ENCODE results near the gene KCNAB3. TPM values are rescaled to one million over a fixed set of nuclear protein-coding genes. Genes with fewer than 3 reads are reported as not detected.

KCNAB3 gene
- total RNA-seq, 1 donor, result under 0.01 TPM

DNA sequence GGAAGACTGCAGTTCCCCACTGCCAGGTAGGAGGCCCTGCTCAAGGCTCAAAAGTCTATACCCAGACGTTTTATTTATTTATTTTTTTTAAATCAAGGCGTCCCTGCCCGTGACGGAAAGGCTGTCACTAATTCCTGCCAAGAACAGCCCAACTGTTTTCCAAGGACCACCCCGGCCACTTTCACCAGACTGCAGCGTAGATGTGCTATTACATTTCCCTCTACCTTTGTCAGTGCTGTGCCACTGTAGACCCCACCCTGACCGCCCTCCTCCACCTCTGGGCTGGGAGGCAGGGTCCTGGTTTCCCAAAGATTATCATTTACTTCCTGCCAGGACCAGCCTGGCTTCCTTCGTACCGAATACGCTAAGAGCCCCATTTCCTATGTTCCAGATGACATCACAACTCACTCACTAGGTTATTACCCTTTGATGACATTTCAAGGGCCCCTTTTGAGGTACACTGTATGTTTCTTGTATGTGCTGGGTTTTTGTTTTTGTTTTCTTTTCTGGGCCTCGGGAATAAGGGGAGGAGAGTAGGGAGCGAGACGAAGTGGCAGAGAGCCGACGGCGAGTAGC is 7.3 kb downstream of the KCNAB3 start:
- Histone ChIP-seq H2AFZ (ENCODE audit: low read length) (peak overlapping the region; percentile 97), H3K4me3 (ENCODE audit: insufficient read depth, low read length) (peak overlapping the region; percentile 72)
- DNase-seq (ENCODE audit: insufficient read length, low spot score, missing footprints), result no peak

DNA sequence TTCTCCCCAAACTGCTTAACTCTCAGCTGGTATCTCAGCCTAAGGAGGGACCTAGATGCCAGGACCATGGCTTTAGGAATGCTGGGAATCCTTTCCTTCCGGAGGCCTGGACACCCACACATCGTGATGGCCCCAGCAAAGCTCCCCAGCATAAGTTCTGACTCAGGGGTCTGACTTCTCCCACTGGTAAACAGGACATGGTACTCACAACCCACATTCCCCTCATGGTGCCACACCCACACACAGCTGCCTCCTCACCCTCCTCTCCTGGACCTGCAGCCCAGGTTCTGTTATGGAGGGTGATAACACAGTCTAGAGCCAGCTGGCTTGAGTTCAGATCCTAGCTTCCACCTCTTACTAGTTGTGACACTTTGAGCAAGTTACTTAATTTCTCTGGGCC is 12.8 kb downstream of the KCNAB3 start:
- H4K20me1 ChIP-seq (ENCODE audit: insufficient read depth, low read length), result no peaks in the 10 kb centered on the region
- H3K4me1 ChIP-seq (ENCODE audit: insufficient read depth, low read length), result peaks cover 24% of the 10 kb centered on the region
- H3K9me3 ChIP-seq (ENCODE audit: low read depth, low read length), result no peaks in the 10 kb centered on the region
- peak overlapping the region; percentile 76 for H3K27ac ChIP-seq (ENCODE audit: low read depth, low read length)
- H3K79me2 ChIP-seq (ENCODE audit: insufficient read depth, low read length), result no peaks in the 10 kb centered on the region
- H3K4me2 ChIP-seq (ENCODE audit: insufficient read depth, low read length), result peak overlapping the region; percentile 88
- H3K27me3 ChIP-seq (ENCODE audit: insufficient read depth, low read length), result no peaks in the 10 kb centered on the region
- TF ChIP-seq, protein P1, sequence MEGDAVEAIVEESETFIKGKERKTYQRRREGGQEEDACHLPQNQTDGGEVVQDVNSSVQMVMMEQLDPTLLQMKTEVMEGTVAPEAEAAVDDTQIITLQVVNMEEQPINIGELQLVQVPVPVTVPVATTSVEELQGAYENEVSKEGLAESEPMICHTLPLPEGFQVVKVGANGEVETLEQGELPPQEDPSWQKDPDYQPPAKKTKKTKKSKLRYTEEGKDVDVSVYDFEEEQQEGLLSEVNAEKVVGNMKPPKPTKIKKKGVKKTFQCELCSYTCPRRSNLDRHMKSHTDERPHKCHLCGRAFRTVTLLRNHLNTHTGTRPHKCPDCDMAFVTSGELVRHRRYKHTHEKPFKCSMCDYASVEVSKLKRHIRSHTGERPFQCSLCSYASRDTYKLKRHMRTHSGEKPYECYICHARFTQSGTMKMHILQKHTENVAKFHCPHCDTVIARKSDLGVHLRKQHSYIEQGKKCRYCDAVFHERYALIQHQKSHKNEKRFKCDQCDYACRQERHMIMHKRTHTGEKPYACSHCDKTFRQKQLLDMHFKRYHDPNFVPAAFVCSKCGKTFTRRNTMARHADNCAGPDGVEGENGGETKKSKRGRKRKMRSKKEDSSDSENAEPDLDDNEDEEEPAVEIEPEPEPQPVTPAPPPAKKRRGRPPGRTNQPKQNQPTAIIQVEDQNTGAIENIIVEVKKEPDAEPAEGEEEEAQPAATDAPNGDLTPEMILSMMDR (IDR thresholded peaks at IDR 0.05; ENCODE audit: extremely low read depth, low read depth, low read length), result no peak
- peaks cover 18% of the 10 kb centered on the region for H3K36me3 ChIP-seq (ENCODE audit: insufficient read depth, low read length)
- peak overlapping the region; percentile 79 for H3K4me3 ChIP-seq (ENCODE audit: insufficient read depth, low read length)
- peak overlapping the region; percentile 49 for H2AFZ ChIP-seq (ENCODE audit: low read length)
- DNase-seq (ENCODE audit: insufficient read length, low spot score, missing footprints), result peak; percentile 95

More for the DNA sequence above, 7.3 kb downstream of the KCNAB3 start:
- Histone ChIP-seq H3K27ac (ENCODE audit: low read depth, low read length) (no peak overlapping the region), H4K20me1 (ENCODE audit: insufficient read depth, low read length) (no peaks in the 10 kb centered on the region), H3K4me2 (ENCODE audit: insufficient read depth, low read length) (peak overlapping the region; percentile 86), H3K36me3 (ENCODE audit: insufficient read depth, low read length) (no peaks in the 10 kb centered on the region), H3K27me3 (ENCODE audit: insufficient read depth, low read length) (no peaks in the 10 kb centered on the region), H3K4me1 (ENCODE audit: insufficient read depth, low read length) (peaks cover 12% of the 10 kb centered on the region), H3K9me3 (ENCODE audit: low read depth, low read length) (no peaks in the 10 kb centered on the region), H3K79me2 (ENCODE audit: insufficient read depth, low read length) (no peaks in the 10 kb centered on the region)
- TF ChIP-seq, protein P1 (IDR thresholded peaks at IDR 0.05; ENCODE audit: extremely low read depth, low read depth, low read length), result no peak

DNA sequence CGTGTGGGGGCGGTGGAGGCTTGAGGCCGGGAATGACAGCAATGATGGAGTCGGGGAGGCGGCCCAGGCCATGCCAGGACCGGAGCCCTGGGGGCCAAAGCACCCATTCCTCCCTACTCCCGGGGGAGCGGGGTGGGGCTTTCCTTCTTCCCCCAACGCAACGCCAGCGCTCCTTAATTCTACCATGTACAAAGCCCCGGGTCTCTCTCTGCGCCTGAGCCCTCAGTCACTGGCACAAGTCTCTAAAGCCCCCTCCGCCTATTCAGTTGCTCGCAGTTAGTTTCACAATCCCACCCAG is 13.3 kb downstream of the KCNAB3 start:
- H3K79me2 ChIP-seq (ENCODE audit: insufficient read depth, low read length), result no peaks in the 10 kb centered on the region
- TF ChIP-seq, protein P1 (IDR thresholded peaks at IDR 0.05; ENCODE audit: extremely low read depth, low read depth, low read length), result no peak
- no peaks in the 10 kb centered on the region for H3K27me3 ChIP-seq (ENCODE audit: insufficient read depth, low read length)
- no peaks in the 10 kb centered on the region for H4K20me1 ChIP-seq (ENCODE audit: insufficient read depth, low read length)
- peaks cover 23% of the 10 kb centered on the region for H3K36me3 ChIP-seq (ENCODE audit: insufficient read depth, low read length)
- peak overlapping the region; percentile 49 for H2AFZ ChIP-seq (ENCODE audit: low read length)
- peak overlapping the region; percentile 76 for H3K27ac ChIP-seq (ENCODE audit: low read depth, low read length)
- H3K9me3 ChIP-seq (ENCODE audit: low read depth, low read length), result no peaks in the 10 kb centered on the region
- H3K4me1 ChIP-seq (ENCODE audit: insufficient read depth, low read length), result peaks cover 24% of the 10 kb centered on the region
- H3K4me2 ChIP-seq (ENCODE audit: insufficient read depth, low read length), result peak overlapping the region; percentile 88
- H3K4me3 ChIP-seq (ENCODE audit: insufficient read depth, low read length), result peak overlapping the region; percentile 79
- no peak for DNase-seq (ENCODE audit: insufficient read length, low spot score, missing footprints)

DNA sequence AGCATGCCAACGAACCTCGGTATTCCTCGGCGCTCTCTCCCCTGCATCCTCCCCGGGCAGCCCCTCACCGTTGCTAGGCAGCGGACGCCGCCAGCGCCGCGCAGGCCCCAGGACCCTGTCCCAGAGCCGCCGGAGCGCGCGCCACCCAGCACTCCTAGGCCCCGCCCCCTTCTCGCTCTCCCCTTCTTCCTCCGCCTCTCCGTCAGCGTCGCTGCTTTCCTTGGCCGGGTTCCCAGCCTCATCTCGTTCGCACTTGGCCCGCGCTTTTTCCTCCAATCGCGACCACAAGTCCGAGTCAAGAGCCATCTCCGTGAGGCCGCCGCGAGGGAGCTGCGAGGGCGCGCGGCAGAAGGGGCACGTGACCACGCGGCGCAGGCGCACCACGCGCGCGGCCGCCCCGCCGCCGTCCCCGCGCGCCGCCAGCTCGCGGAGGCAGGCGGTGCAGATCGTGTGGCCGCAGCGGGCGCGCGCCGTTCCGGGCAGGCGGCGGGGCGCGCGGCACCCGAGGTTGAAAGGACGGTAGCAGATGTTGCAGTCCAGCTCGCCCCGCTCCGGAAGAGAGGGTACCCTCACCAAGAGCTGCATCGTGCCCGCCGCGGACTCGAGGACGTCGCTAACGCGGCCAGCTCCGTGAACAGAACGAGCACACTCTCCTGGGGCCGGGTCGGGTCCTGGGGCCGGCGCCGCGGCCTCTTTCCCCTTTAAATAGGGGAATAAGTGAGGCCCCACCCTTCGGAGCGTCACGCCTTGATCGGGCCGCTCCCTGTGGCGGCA is 13.9 kb downstream of the KCNAB3 start, which contains the start of gene RNF227:
Gene RNF227 (minus strand): TSS at position 679 of the 774 bp plus-strand sequence. CDS start 94 bp downstream, at position 585.
- Histone ChIP-seq H3K79me2 (ENCODE audit: insufficient read depth, low read length) (no peaks in the 10 kb centered on the region), H2AFZ (ENCODE audit: low read length) (peak within 1 kb of the TSS; percentile 74), H3K4me3 (ENCODE audit: insufficient read depth, low read length) (peak within 1 kb of the TSS; percentile 79), H3K27ac (ENCODE audit: low read depth, low read length) (peak within 1 kb of the TSS; percentile 76), H3K9me3 (ENCODE audit: low read depth, low read length) (no peaks in the 10 kb centered on the region), H3K36me3 (ENCODE audit: insufficient read depth, low read length) (peaks cover 28% of the 10 kb centered on the region), H3K4me2 (ENCODE audit: insufficient read depth, low read length) (peak within 1 kb of the TSS; percentile 88), H4K20me1 (ENCODE audit: insufficient read depth, low read length) (no peaks in the 10 kb centered on the region), H3K27me3 (ENCODE audit: insufficient read depth, low read length) (no peaks in the 10 kb centered on the region), H3K4me1 (ENCODE audit: insufficient read depth, low read length) (peaks cover 24% of the 10 kb centered on the region)
- TF ChIP-seq, protein P1 (IDR thresholded peaks at IDR 0.05; ENCODE audit: extremely low read depth, low read depth, low read length), result no peak
- DNase-seq (ENCODE audit: insufficient read length, low spot score, missing footprints), result peak; percentile 98
